Epidermal melanocyte (primary cell): Measurements from ENCODE around the gene REEP1.
"Not testable (repeated sequence)": the region's sequence is repeated elsewhere in the genome, so short reads cannot be mapped to it uniquely, and the experiment has no call there.

Experiments
- DNase-seq: peaks from one replicate; pipeline ENCODE4 v3.0.0; 2011; ENCODE audit warnings: low spot score; ENCODE audit not compliant: insufficient read length

Gene REEP1

DNA sequence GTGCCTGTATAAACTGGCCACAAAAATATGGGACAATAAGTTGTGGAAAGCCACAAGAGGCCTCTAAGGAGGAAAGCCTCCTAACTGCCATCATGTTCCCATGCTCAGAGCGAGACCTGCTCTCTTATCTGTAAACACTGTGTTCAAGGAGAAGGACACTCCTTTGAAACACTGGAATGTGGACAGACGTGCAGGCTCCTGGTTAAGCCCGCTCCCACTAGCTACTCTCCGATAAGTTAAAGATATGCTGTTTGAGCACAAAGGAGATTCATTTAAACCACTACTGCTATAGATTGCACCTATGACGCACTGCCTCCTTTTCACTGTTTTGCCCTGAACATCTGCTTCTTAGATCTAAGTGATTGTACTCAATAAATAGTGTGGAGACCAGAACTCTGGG is 92.2 kb downstream of the REEP1 start:
- not testable (repeated sequence) for DNase-seq

DNA sequence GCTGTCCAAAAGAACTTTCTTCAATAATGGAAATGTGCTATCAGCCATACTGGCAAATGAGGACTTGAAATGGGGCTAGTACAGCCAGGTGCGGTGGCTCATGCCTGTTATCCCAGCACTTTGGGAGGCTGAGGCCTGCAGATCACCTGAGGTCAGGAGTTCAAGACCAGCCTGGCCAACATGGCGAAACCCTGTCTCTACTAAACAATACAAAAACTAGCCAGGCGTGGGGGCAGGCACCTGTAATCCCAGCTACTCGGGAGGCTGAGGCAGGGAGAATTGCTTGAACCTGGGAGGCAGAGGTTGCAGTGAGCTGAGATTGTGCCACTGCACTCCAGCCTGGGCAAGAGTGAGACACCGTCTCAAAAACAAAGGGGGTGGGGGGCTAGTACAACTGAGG is 92.6 kb downstream of the REEP1 start:
- DNase-seq = not testable (repeated sequence)

GRCh38 chr2:86243950-86244733 is 93.3 kb downstream of the REEP1 start:
- no peak for DNase-seq

DNA sequence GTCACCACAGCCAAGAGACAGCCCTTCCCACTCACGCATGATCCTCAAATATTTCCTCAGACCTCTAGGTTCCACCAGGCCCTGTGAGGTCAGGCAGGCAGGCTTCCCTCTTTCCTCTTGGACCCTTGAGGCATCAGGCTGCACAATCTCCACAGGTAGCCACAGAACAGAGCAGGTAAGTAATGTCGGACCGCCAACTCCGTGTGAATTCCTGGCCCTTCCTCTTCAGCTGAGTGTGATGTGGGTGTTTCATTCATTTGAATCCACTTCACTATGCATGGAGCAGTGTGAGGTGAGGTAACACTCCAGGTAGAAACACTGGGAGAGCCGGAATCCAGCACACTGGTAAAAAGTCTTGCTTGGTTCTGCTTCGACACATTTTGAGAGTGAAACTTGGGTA is 94.2 kb downstream of the REEP1 start:
- DNase-seq = no peak

DNA sequence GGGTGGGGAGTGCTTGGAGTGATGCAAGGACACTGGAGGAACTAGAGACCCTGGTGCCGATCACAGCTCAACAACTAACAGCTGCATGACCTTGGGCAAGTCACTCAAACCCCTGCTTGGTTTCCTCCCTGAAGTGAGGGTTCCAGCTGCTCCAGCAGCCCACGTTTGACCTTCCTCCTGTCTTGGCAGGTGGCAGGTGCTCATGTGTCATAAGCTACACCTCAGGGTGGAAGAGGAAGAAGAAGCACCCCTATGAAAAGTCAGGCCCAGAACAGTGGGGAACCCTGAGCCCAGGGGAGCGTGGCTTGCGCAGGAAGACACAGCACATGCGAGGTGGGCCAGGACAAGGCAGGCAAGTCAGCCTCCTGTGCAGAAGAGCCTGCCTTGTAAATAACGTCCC is 95.8 kb downstream of the REEP1 start:
- DNase-seq = no peak

GRCh38 chr2:86240251-86240650 is 97.2 kb downstream of the REEP1 start:
- no peak for DNase-seq

- no peak for DNase-seq
Observed at GRCh38 chr2:86239745-86240144, 97.7 kb downstream of the REEP1 start.

- DNase-seq = no peak
Observed at GRCh38 chr2:86239326-86239725, 98.1 kb downstream of the REEP1 start.

- DNase-seq = no peak
Observed at GRCh38 chr2:86238354-86238753, 99.1 kb downstream of the REEP1 start.

- DNase-seq = no peak
Observed at GRCh38 chr2:86237172-86237571, 100.3 kb downstream of the REEP1 start.

- DNase-seq = no peak
Observed at GRCh38 chr2:86235196-86235980, 102.0 kb downstream of the REEP1 start.

DNA sequence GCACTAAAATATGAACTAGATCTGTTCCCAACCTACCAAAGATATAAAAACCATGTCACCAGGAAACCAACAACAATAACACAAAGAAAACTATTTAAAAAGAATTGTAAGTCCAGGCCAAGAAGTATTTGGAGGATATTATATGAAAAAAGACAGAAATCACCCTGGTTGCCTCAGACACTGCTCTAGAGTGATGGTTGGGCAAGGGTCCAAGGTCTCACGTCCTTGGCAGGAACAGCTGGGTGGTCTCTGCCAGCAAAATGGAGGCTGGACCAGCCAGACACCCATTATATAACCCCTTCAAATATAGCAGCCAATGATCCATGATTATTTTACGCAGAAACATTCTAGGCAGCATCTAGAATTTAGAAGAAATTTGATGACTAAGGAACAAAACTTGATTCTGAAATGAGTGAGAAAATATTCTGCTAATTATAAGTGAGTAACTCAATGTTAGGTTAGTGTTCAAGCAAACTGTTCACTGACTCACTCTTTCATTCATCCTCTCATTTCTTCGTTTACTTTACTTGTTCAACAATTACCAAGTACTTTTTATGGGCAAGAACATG is 102.8 kb downstream of the REEP1 start:
- DNase-seq = no peak

GRCh38 chr2:86233436-86233835 is 104.0 kb downstream of the REEP1 start:
- DNase-seq = no peak

GRCh38 chr2:86232910-86233309 is 104.5 kb downstream of the REEP1 start:
- DNase-seq = no peak

- DNase-seq = no peak
Observed at GRCh38 chr2:86232373-86232784, 105.0 kb downstream of the REEP1 start.

DNA sequence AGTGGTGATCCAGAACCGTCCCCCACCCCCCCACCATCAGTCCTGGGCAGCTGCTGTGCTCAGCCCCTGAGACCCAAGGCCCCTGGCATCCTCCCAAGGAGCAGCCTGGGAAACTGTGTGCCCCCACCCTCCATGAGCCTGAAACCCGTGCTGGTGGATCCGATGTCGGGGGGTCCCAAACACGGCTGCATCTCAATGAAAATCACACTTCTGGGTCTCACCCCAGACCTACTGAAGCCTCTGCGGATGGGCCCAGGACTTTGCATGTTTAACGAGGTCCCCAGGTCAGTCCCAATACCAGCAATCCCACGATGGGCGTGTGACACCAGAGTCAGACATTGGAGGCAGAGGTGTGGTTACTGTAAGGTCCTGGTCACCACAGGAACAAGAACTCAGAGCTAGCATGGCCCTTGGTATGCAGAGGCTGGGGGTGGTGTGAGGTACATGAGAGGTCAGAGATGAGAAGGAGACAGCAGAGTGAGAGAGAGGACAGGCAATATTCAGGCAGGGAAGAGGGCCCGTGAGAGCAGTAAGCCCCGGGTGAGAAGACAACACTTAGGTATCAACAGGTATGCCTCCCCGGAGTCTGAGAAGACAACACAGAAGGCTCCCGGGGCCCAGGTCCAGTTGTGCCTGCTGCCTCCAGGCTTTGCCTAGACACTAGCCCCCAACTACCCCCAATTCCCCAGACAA is 105.6 kb downstream of the REEP1 start:
- DNase-seq = no peak

GRCh38 chr2:86230961-86231360 is 106.5 kb downstream of the REEP1 start:
- no peak for DNase-seq

DNA sequence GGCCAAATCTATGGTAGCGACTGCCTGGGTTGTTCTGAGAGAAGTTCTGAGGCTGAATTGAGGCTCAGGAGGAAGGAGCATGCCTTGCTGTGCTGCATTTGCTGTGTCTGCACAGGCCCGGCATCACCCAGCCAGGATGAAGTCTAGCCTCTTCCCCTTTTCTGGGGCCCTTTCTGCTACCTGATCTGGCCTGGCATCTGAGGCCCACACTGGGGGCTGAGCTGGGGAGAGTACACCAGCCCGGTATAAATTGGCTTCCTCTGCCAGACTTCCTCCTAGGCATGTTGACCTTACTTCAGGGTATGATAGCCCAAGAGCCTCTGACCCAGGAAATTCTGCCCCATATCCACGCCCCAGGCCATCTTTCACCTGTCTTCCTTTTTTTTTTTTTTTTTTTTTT is 108.2 kb downstream of the REEP1 start:
- DNase-seq = no peak

GRCh38 chr2:86228574-86228973 is 108.9 kb downstream of the REEP1 start:
- not testable (repeated sequence) for DNase-seq

- DNase-seq = no peak
Observed at GRCh38 chr2:86227685-86228084, 109.7 kb downstream of the REEP1 start.

GRCh38 chr2:86226636-86227520 is 110.5 kb downstream of the REEP1 start:
- DNase-seq = no peak
